ENCODE results near the gene GAL3ST2. TPM values are rescaled to one million over a fixed set of nuclear protein-coding genes. Genes with fewer than 3 reads are reported as not detected.

The GAL3ST2 gene
- total RNA-seq, 2 experiments from 2014 or later: 0.21 to 0.25 TPM

DNA sequence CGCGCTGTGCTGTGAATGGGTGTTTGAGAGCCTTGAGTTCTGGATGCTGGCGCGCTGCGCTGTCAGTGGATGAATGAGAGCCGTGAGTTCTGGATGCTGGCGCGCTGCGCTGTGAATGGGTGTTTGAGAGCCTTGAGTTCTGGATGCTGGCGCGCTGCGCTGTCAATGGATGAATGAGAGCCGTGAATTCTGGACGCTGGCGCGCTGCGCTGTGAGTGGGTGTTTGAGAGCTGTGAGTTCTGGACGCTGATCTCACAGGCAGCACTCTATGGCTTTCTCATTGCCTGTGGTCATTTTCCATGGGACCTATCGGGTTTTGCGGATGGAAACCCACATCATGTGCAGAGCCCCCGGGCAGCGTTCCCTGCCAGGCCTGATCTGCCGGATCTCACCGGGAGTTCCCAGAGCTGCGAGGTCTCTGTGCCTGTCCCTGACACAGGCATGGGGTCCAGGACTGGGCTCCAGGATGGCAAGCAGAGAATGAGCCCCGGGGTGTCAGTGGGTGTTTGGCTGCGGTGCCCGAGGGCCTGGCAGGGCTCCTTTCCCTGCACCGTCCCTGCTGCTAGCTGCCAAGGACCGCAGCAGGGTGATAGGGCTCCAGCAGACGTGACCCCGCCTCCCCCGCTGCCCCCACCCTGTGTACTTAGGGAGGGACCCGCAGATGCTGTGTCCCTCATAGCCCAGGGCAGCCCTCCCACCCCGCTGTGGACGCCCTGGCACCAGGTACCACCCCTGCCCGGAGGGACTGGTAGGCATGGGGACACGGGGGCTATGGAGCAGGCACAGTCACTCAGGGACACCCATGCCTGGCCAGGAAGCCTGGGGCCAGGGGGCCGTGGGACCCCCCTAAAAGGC, 72.4 kb downstream of the GAL3ST2 start:
- CTCF ChIA-PET: no interaction called here
- POLR2A ChIA-PET: interaction anchor here (1.6 kb wide), 1 partner anchor 147 kb away, joined by 3 read pairs; the partner anchor contains the start of gene ING5

DNA sequence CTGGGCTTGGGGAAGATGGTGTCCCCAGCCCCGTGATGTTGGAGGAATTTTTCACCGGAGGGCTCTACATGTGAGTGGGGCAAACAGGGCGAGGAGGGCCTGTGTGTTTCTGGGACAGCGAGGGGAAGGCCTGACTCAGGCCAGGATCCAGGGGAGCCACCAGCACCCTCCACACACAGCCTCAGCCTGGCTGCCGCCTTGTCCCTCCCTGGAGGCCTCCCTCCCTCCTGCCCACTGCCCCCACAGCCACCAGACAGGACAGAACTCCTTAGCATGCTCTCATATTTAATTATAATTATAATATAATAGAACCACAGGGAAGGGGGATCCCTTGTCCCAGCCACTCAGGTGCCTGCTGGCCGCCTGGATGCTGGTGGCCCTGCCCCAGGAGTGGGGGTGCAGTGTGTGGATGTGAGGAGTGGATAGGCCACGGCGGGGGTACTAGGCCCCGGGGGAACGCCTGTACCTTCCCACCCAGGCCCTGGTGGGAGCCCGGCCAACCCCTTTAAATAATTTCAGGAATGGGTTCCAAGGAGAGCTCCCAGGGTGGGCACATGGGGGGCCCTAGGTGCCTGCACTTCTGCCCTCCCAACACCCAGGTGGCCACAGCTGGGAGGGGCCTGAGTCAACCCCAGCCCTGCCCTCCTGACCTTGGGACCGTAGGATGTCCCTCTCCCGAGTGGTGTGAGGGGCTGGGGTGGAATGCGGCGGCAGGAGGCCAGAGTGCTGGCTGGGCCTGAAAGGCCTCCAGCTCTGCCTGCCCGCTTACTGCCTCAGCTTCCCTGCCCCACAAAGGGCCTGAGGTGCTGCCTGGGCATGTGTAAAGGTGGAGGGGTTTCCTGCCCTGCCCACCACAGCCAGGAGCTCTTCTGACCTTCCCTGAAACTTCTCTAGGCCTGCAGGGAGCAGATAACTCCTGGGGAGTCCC, 73.3 kb downstream of the GAL3ST2 start:
- CTCF ChIA-PET: interaction anchor here (0.8 kb wide), 1 partner anchor 17 kb away, joined by 3 read pairs; no protein-coding TSS in a partner anchor
- POLR2A ChIA-PET: interaction anchor here (1.6 kb wide), 1 partner anchor 148 kb away, joined by 3 read pairs; the partner anchor contains the start of gene ING5

DNA sequence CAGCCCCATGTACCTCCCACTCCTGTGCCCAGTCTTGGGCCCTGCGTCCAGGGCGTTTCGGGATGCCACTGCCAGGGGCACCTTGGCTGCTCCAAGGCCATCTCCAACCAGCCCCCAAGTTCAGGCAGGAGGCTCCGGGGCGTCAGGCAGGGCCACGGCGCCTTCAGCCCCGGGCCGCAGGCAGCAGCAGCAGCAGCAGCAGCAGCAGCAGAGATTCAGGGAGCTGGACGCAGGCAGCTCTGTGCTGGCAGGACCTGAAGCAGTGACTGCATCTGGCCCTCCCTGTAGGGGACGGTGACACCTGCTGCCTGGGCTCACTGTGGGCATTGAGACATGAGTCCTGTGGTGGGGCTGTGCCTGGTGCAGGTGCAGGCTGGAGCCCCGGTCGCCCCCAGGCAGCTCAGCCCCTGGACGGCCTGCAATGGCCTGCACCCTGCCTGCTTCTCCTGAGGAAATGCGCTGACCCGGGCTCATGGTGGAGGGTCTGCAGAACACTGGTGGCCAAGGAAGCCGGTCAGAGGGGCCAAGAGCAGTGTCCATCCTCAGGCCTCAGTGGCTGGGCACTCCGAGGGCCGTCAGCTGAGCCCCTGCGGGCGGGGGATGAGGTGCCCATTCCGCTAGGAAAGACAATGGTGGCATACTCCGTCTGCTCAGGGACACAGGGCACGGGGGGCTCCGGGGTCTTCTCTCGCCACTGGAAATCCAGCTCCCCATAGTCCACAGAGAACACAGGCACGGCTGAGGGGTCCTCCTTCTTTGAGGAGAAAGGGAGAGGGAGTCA, 74.1 kb downstream of the GAL3ST2 start:
- CTCF ChIA-PET: interaction anchor here (0.8 to 1.5 kb wide), 2 partner anchors 18 to 28 kb away, joined by 3 to 4 read pairs; no protein-coding TSS in a partner anchor
- POLR2A ChIA-PET: interaction anchor here (1.6 kb wide), 1 partner anchor 149 kb away, joined by 3 read pairs; the partner anchor contains the start of gene ING5

DNA sequence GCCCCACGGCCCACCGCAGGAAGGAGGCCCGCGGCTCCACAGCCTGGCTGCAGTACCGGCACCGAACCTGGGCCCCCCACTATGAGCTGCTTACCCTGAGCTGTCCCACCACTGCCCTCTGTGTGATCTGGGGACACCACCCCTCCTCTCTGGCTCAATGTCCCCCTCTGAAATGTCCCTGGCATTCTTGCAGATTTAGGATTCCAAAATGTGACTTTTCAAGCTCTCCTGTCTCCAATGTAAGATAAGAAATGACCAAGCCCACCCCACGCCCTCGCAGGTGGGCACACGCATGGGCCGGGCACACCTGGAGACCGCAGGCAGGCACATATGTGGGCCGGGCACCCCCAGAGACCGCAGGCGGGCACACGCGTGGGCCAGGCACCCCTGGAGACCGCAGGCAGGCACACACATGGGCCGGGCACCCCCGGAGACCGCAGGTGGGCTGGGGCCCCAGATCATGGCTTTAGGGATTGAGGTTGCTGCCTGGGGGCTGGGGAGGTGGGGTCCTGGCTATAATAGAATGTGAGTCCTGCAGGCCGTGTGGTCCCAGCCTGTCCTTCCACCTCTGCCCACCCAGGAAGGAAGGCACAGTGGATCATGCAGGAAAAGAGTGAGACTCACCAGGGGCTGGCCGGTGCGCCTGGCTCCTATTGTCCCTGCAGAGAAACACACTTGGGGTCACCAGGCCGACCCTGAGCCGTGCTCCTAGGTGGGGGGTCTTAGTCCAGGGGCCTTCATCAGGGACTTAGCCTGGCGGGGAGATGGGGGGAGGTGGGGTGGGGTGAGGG, 74.9 kb downstream of the GAL3ST2 start:
- ChIA-PET POLR2A (interaction anchor here (0.5 kb wide), 1 partner anchor 7 kb away, joined by 3 read pairs; no protein-coding TSS in a partner anchor), CTCF (interaction anchor here (1.5 kb wide), 1 partner anchor 27 kb away, joined by 4 read pairs; no protein-coding TSS in a partner anchor)

DNA sequence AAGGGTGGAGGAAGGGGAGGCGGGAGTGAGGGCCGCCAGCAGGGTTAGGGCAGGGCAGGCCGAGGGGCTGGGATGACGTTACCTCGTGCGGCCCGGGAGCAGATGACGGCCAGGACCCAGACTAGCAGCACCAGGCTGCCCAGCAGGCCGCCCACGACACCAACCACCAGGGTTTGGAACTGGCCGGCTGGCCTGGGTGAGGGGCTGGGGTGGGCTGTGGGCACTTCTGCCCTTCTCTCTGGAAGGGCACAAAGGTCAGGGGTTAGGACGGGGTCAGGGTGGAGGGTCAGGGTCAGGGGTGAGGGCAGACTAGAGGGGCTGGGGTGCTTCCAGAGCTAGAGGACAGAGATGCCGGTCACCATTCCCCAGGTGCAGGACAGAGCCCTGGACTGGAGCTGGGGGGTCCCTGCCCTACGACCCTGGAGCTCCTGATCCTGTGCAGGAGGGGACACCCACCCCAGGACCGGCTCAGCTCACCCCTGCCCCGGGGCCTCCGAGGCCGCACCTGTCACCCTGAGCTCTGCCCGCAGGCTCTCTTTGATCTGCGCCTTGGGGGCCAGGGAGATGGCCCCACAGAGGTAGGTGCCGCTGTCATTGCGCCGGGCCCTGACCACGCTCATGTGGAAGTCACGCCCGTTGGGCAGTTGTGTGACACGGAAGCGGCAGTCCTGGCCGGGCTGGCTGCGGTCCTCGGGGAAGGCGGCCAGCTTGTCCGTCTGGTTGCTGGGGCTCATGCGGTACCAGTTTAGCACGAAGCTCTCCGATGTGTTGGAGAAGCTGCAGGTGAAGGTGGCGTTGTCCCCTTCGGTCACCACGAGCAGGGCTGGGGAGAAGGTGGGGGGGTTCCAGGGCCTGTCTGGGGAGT, 75.7 kb downstream of the GAL3ST2 start:
- ChIA-PET CTCF (no interaction called here), POLR2A (interaction anchor here (0.5 kb wide), 1 partner anchor 8 kb away, joined by 3 read pairs; no protein-coding TSS in a partner anchor)

DNA sequence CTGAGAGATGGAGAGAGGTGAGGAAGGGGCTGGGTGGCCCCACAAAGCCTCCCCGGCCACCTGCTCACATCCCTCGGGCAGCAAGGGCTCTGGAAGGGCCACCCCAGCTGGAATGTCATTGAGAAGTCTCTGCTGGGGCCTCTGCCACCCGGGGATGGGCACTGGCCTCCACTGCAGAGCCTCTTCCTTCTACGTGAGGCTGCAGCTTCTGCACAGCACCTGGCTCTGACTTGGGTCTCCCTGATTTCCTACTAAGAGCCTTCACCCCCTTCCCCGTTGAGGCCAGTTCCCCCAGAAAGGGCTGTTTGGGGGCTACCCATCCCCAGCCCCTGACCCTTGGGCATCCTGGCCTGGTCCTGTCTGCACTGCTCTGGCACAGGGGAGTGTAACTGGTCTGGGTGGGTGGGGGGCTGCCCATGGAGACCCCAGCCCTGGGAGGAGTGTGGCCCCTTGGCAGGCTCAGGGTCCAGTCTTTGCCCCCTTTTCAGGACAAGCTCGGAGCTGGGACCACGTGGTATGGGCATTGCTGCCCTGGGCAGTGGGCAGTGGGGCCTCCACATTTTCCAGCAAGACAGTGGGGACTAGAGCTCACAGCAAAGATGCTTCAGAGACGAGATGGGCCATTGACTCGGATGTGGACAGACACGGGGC, 76.5 kb downstream of the GAL3ST2 start:
- ChIA-PET CTCF (interaction anchor here (1.9 kb wide), 1 partner anchor 15 kb away, joined by 6 read pairs; no protein-coding TSS in a partner anchor), POLR2A (interaction anchor here (1.0 kb wide), 1 partner anchor 9 kb away, joined by 8 read pairs; no protein-coding TSS in a partner anchor)

Other genes with a start within 250 kb of the GAL3ST2 start
- gene BOK, start 218.1 kb upstream of the GAL3ST2 start, total RNA-seq: under 1 TPM in 1 of 2 experiments, not detected in 1; 0.06 TPM
- 10 to 100 TPM; 57.3 to 57.7 TPM for gene THAP4, start 139.7 kb upstream of the GAL3ST2 start, total RNA-seq
- gene ATG4B, start 139.1 kb upstream of the GAL3ST2 start, total RNA-seq: 10 to 100 TPM; 85.1 to 85.3 TPM
- 100 to 1,000 TPM; 129 to 130 TPM for gene DTYMK, start 90.0 kb upstream of the GAL3ST2 start, total RNA-seq
- 10 to 100 TPM; 44.2 to 47.1 TPM for gene ING5, start 74.8 kb upstream of the GAL3ST2 start, total RNA-seq
- 10 to 100 TPM; 26.4 to 33.0 TPM for gene D2HGDH, start 42.2 kb upstream of the GAL3ST2 start, total RNA-seq
- not detected for gene NEU4, start 32.4 kb downstream of the GAL3ST2 start, total RNA-seq
- 10 to 100 TPM; 52.0 to 53.0 TPM for gene PDCD1, start 82.1 kb downstream of the GAL3ST2 start, total RNA-seq
- under 1 TPM; 0.11 to 0.25 TPM for gene RTP5, start 92.9 kb downstream of the GAL3ST2 start, total RNA-seq

Measured in activated CD8-positive, alpha-beta memory T cell treated with anti-CD3 and anti-CD28 coated beads for 36 hours (primary cell).